Mesenchymal stem cell (in vitro differentiated cells and primary cell): Measurements from ENCODE around the gene USP17L20. TPM values are rescaled to one million over a fixed set of nuclear protein-coding genes. Genes with fewer than 3 reads are reported as not detected.
"Not testable (repeated sequence)": the region's sequence is repeated elsewhere in the genome, so short reads cannot be mapped to it uniquely, and the experiment has no call there.

Experiments
- DNase-seq: peaks from one replicate; pipeline ENCODE4 v3.0.0-alpha.2; 2013
- H2AFZ ChIP-seq: one replicate; pipeline ENCODE4 v1.6.1; 2013; ENCODE audit warnings: low read depth, mild to moderate bottlenecking, control low read depth, inconsistent platforms, low read length, moderate library complexity
- H2AK5ac ChIP-seq: 2 replicates; pipeline ENCODE4 v1.6.1; 2013; ENCODE audit warnings: low read length, moderate library complexity, mild to moderate bottlenecking, inconsistent platforms; ENCODE audit not compliant: severe bottlenecking
- H2BK120ac ChIP-seq: one replicate; pipeline ENCODE4 v1.6.1; 2013; ENCODE audit warnings: low read depth, mild to moderate bottlenecking, inconsistent platforms, low read length, moderate library complexity
- H2BK12ac ChIP-seq, 2 experiments: one replicate each; pipeline ENCODE4 v1.6.1; 2013; ENCODE audit warnings: inconsistent platforms in 2 of 2, low read length in 2 of 2, mild to moderate bottlenecking in 2 of 2, moderate library complexity in 2 of 2, control low read depth in 1 of 2
- H2BK15ac ChIP-seq: one replicate; pipeline ENCODE4 v1.6.1; 2013; ENCODE audit warnings: mild to moderate bottlenecking, low read depth, inconsistent platforms; ENCODE audit not compliant: poor library complexity, severe bottlenecking
- H2BK5ac ChIP-seq: 2 replicates; pipeline ENCODE4 v1.6.1; 2013; ENCODE audit warnings: low read depth, mild to moderate bottlenecking, low read length, control low read depth, inconsistent platforms; ENCODE audit not compliant: poor library complexity, severe bottlenecking
- H3K14ac ChIP-seq, 2 experiments: one replicate each; pipeline ENCODE4 v1.6.1; 2013; ENCODE audit warnings: inconsistent platforms in 2 of 2, low read length in 2 of 2, control low read depth in 1 of 2, mild to moderate bottlenecking in 1 of 2, moderate library complexity in 1 of 2
- H3K18ac ChIP-seq, 2 experiments: one replicate each; pipeline ENCODE4 v1.6.1; 2013; ENCODE audit warnings: inconsistent platforms in 2 of 2, low read length in 2 of 2, control low read depth in 1 of 2, low read depth in 1 of 2, mild to moderate bottlenecking in 1 of 2
- H3K23ac ChIP-seq, 2 experiments: one replicate each; pipeline ENCODE4 v1.6.1; 2013; ENCODE audit warnings: inconsistent platforms in 2 of 2, low read length in 2 of 2, mild to moderate bottlenecking in 2 of 2, moderate library complexity in 2 of 2, control low read depth in 1 of 2
- H3K27ac ChIP-seq: 2 replicates; pipeline ENCODE4 v1.5.1; 2013; ENCODE audit warnings: mild to moderate bottlenecking, moderate library complexity, low read length, control low read depth, inconsistent platforms; ENCODE audit not compliant: poor library complexity, severe bottlenecking
- H3K27me3 ChIP-seq, 2 experiments: 2 replicates each; pipeline versions ENCODE4 v1.6.1 to v1.7.0; 2013; ENCODE audit warnings: low read length in 2 of 2, mild to moderate bottlenecking in 2 of 2, moderate library complexity in 2 of 2, control low read depth in 1 of 2, inconsistent platforms in 1 of 2; ENCODE audit not compliant: control insufficient read depth in 1 of 2, insufficient read depth in 1 of 2
- H3K36me3 ChIP-seq, 2 experiments: 2 replicates each; pipeline versions ENCODE4 v1.6.1 to v1.7.0; 2013; ENCODE audit warnings: low read length in 2 of 2, control low read depth in 1 of 2, inconsistent platforms in 1 of 2, low read depth in 1 of 2, mild to moderate bottlenecking in 1 of 2; ENCODE audit not compliant: insufficient read depth in 2 of 2, control insufficient read depth in 1 of 2
- H3K4ac ChIP-seq, 2 experiments: one replicate each; pipeline ENCODE4 v1.6.1; 2013; ENCODE audit warnings: inconsistent platforms in 2 of 2, low read length in 2 of 2, mild to moderate bottlenecking in 2 of 2, moderate library complexity in 2 of 2, control low read depth in 1 of 2, low read depth in 1 of 2
- H3K4me1 ChIP-seq: 2 replicates; pipeline ENCODE4 v1.6.1; 2013; ENCODE audit warnings: low read depth, low read length, control low read depth; ENCODE audit not compliant: control insufficient read depth, insufficient read depth
- H3K4me2 ChIP-seq: 2 replicates; pipeline ENCODE4 v1.6.1; 2013; ENCODE audit warnings: low read length, mild to moderate bottlenecking, inconsistent platforms; ENCODE audit not compliant: poor library complexity, severe bottlenecking
- H3K4me3 ChIP-seq, 2 experiments: 2 replicates each; pipeline versions ENCODE4 v1.5.1 to v1.7.0; 2013; ENCODE audit warnings: low read length in 2 of 2, mild to moderate bottlenecking in 2 of 2, control low read depth in 1 of 2, low read depth in 1 of 2; ENCODE audit not compliant: insufficient read depth in 1 of 2
- H3K79me1 ChIP-seq: replicated peaks from 2 replicates; pipeline ENCODE4 v1.6.1; 2013; ENCODE audit warnings: mild to moderate bottlenecking, control low read depth, low read length, inconsistent platforms; ENCODE audit not compliant: poor library complexity, severe bottlenecking
- H3K9ac ChIP-seq: 2 replicates; pipeline ENCODE4 v1.7.0; 2013; ENCODE audit warnings: mild to moderate bottlenecking, low read length, moderate library complexity
- H3K9me3 ChIP-seq: 2 replicates; pipeline ENCODE4 v1.7.0; 2013; ENCODE audit warnings: mild to moderate bottlenecking, low read length; ENCODE audit not compliant: control insufficient read depth
- H4K8ac ChIP-seq: one replicate; pipeline ENCODE4 v1.6.1; 2013; ENCODE audit warnings: inconsistent platforms, mild to moderate bottlenecking, low read length, moderate library complexity
- H4K91ac ChIP-seq: one replicate; pipeline ENCODE4 v1.6.1; 2013; ENCODE audit warnings: mild to moderate bottlenecking, low read length, inconsistent platforms
- WGBS: methylation state at CpG from one replicate; pipeline ENCODE4 v1.1.7; 2013; ENCODE audit warnings: mixed read lengths; 5-methylcytosine and 5-hydroxymethylcytosine counted together
- polyA plus RNA-seq, 2 experiments: library from polyadenylated mRNA; stranded (reverse); fragments of 200-250 nt; gene quantifications; one replicate each; pipeline ENCODE4 v1.2.3, GENCODE V29; 2013

USP17L20 gene
- polyA plus RNA-seq (2013, experiment 1 of 2), result not detected
- not detected for polyA plus RNA-seq (2013, experiment 2 of 2)

- not testable (repeated sequence) for H3K79me1 ChIP-seq, H2AFZ ChIP-seq, H3K27ac ChIP-seq, H3K4me2 ChIP-seq, H3K18ac ChIP-seq, H3K4ac ChIP-seq, H3K23ac ChIP-seq, H3K9ac ChIP-seq, H2AK5ac ChIP-seq, H3K14ac ChIP-seq, H4K8ac ChIP-seq, H3K36me3 ChIP-seq, H3K4me3 ChIP-seq, H2BK15ac ChIP-seq, H2BK12ac ChIP-seq, H2BK120ac ChIP-seq, H3K9me3 ChIP-seq, H4K91ac ChIP-seq, H3K27me3 ChIP-seq, H2BK5ac ChIP-seq, DNase-seq, H3K4me1 ChIP-seq
- no CpG with 5 or more reads among the region's 15 CpGs for WGBS
Observed at GRCh38 chr4:9257824-9258223, at the start of gene USP17L20. TSS of gene USP17L20 (plus strand) at chr4:9258124. CDS start at chr4:9258124, 0 bp downstream.

- WGBS, result 100% methylated on average over 1 of the region's 13 CpGs
Observed at GRCh38 chr4:9210357-9210756, 47.6 kb upstream of the USP17L20 start, which contains the start of gene USP17L10. TSS of gene USP17L10 (plus strand) at chr4:9210657. CDS start at chr4:9210657, 0 bp downstream.

GRCh38 chr4:9214701-9215100 lies 43.2 kb upstream of the USP17L20 start:
- H3K36me3 ChIP-seq, H4K8ac ChIP-seq, H2BK12ac ChIP-seq, H3K4me3 ChIP-seq, H3K27me3 ChIP-seq, H3K9ac ChIP-seq, H3K4me2 ChIP-seq, H3K4ac ChIP-seq, H2AK5ac ChIP-seq, H3K23ac ChIP-seq, H3K9me3 ChIP-seq, H2AFZ ChIP-seq, H2BK120ac ChIP-seq, H3K27ac ChIP-seq, H3K14ac ChIP-seq, DNase-seq, H3K79me1 ChIP-seq, H2BK15ac ChIP-seq, H3K18ac ChIP-seq, H3K4me1 ChIP-seq, H2BK5ac ChIP-seq, H4K91ac ChIP-seq: not testable (repeated sequence)
- WGBS, result 92% methylated on average over 8 of the region's 14 CpGs

More at GRCh38 chr4:9210357-9210756, 47.6 kb upstream of the USP17L20 start, which contains the start of gene USP17L10:
- H3K23ac ChIP-seq, H3K4me3 ChIP-seq, H3K27me3 ChIP-seq, H2BK15ac ChIP-seq, H4K8ac ChIP-seq, H3K4me1 ChIP-seq, H3K36me3 ChIP-seq, H3K4me2 ChIP-seq, H2AK5ac ChIP-seq, H2AFZ ChIP-seq, H2BK5ac ChIP-seq, H3K27ac ChIP-seq, H3K79me1 ChIP-seq, H2BK120ac ChIP-seq, H3K4ac ChIP-seq, H3K9ac ChIP-seq, H4K91ac ChIP-seq, DNase-seq, H3K18ac ChIP-seq, H3K9me3 ChIP-seq, H3K14ac ChIP-seq, H2BK12ac ChIP-seq: not testable (repeated sequence)

- not testable (repeated sequence) for H2BK120ac ChIP-seq, H3K36me3 ChIP-seq, DNase-seq, H3K4me1 ChIP-seq, H3K79me1 ChIP-seq, H2AK5ac ChIP-seq, H3K23ac ChIP-seq, H2BK12ac ChIP-seq, H3K4ac ChIP-seq, H4K8ac ChIP-seq, H3K18ac ChIP-seq, H3K9ac ChIP-seq, H2AFZ ChIP-seq, H3K4me2 ChIP-seq, H3K14ac ChIP-seq, H2BK15ac ChIP-seq, H2BK5ac ChIP-seq, H3K27me3 ChIP-seq, H3K4me3 ChIP-seq, H3K9me3 ChIP-seq, H3K27ac ChIP-seq, H4K91ac ChIP-seq
- WGBS, result no CpG with 5 or more reads among the region's 14 CpGs
Observed at GRCh38 chr4:9215105-9215504, 42.8 kb upstream of the USP17L20 start, which contains the start of gene USP17L11. TSS of gene USP17L11 (plus strand) at chr4:9215405. CDS start at chr4:9215405, 0 bp downstream.
